Thyroid gland (tissue), 4 donors: ENCODE data around the gene NFYB.

Experiments used
- POLR2A ChIP-seq, 2 donors: fragments of 450-650 bp; IDR thresholded peaks; one replicate each; pipeline ENCODE4 v1.6.1; 2017; ENCODE audit warnings: antibody characterized with exemption in 2 of 2, mild to moderate bottlenecking in 2 of 2, moderate library complexity in 1 of 2
- TF ChIP-seq, protein P1 (sequence below), 6 experiments: fragments of 200-600 bp in 3 of 6; fragments of 450-650 bp in 3 of 6; sonication (generic) in 3 of 6; IDR thresholded peaks; one replicate each; pipeline ENCODE4 v1.5.1; 2016 to 2019; ENCODE audit warnings: antibody characterized with exemption in 6 of 6, mild to moderate bottlenecking in 2 of 6, inconsistent platforms in 1 of 6, moderate library complexity in 1 of 6

DNA sequence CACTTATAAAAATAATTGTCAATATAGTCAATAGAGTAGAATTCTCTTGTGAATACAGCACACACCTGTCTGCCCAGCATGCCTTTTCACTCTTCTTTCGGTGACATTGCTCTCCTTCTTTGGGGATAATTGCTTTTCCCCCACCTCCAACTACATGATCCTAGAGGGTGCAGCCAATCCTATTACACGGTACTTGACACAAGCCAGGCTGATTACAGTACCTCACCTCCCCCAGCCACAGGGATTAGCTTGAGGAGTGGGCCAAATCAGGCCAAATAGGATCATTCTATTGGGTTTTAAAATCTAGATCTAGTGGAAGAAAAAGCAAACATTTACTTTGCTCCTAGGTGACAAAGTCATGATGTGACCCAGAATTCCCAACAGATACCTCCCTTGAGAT lies 16.8 kb upstream of the NFYB start:
- TF ChIP-seq, protein P1, sequence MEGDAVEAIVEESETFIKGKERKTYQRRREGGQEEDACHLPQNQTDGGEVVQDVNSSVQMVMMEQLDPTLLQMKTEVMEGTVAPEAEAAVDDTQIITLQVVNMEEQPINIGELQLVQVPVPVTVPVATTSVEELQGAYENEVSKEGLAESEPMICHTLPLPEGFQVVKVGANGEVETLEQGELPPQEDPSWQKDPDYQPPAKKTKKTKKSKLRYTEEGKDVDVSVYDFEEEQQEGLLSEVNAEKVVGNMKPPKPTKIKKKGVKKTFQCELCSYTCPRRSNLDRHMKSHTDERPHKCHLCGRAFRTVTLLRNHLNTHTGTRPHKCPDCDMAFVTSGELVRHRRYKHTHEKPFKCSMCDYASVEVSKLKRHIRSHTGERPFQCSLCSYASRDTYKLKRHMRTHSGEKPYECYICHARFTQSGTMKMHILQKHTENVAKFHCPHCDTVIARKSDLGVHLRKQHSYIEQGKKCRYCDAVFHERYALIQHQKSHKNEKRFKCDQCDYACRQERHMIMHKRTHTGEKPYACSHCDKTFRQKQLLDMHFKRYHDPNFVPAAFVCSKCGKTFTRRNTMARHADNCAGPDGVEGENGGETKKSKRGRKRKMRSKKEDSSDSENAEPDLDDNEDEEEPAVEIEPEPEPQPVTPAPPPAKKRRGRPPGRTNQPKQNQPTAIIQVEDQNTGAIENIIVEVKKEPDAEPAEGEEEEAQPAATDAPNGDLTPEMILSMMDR (IDR thresholded peaks at IDR 0.05) = no peak
- TF ChIP-seq POLR2A (IDR thresholded peaks at IDR 0.05) = no peak
